ENCODE data around the gene LRRC49.

The LRRC49 gene

DNA sequence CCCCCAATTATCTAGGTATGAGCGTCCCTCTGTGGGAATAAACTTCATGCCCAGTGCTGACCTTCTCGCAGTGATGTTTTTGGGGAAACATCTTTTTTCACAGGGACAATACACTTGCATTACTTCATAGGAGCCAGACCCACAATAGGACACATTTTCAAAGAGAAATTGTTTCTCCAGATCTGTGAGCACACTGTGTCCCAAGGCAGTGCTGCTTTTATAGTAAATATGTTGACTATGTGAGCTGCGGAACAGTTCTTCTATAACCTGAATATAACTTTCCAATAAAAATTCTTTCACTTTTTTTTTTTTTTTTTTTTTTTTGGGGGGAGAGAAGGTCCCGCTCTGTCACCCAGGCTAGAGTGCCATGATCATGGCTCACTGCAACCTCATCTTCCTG lies 205.3 kb downstream of the LRRC49 start:
- no peak for DNase-seq

DNA sequence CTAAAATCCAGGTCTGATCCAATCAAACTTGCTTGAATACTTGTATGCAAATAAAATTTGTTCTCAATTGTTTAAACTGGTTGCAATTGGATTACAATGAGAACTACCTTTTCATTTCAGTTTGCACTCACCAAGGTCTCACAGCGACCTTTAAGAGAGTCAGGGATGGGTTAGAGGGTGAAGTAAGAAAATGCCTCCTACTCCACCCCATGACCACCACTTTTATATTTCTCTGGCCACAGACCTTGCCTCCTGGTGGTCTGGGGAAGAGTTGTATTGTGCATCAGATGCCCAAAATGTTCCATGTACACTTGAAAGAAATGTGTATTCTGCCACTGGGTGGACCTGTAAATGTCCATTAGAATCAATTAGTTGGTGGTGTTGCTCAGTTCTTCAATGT lies 206.3 kb downstream of the LRRC49 start:
- no peak for DNase-seq
